Measurements from ENCODE around the gene ACTL10. TPM values are rescaled to one million over a fixed set of nuclear protein-coding genes. Genes with fewer than 3 reads are reported as not detected.

ACTL10 gene
- total RNA-seq, 1 donor from 2014 or later: 2.2 TPM

GRCh38 chr20:33649201-33649681 is 17.5 kb upstream of the ACTL10 start:
- no peak overlapping the region for H3K4me3 ChIP-seq (ENCODE audit: low read depth, low read length)
- TF ChIP-seq CTCF (conservative IDR thresholded peaks at IDR 0.05; ENCODE audit: low read depth, low read length): no peak
- no peak for DNase-seq (ENCODE audit: low read depth)

- no peak for TF ChIP-seq CTCF (conservative IDR thresholded peaks at IDR 0.05; ENCODE audit: low read depth, low read length)
- no peak overlapping the region for H3K4me3 ChIP-seq (ENCODE audit: low read depth, low read length)
- DNase-seq (ENCODE audit: low read depth): no peak
Observed at GRCh38 chr20:33650111-33650752, 16.5 kb upstream of the ACTL10 start.

- H3K4me3 ChIP-seq (ENCODE audit: low read depth, low read length): no peak overlapping the region
- TF ChIP-seq CTCF (conservative IDR thresholded peaks at IDR 0.05; ENCODE audit: low read depth, low read length): no peak
- DNase-seq (ENCODE audit: low read depth): no peak
Observed at GRCh38 chr20:33650753-33651561, 15.8 kb upstream of the ACTL10 start.

GRCh38 chr20:33651562-33652048 is 15.1 kb upstream of the ACTL10 start:
- TF ChIP-seq CTCF (conservative IDR thresholded peaks at IDR 0.05; ENCODE audit: low read depth, low read length): no peak
- no peak for DNase-seq (ENCODE audit: low read depth)
- no peak overlapping the region for H3K4me3 ChIP-seq (ENCODE audit: low read depth, low read length)

GRCh38 chr20:33653218-33653899 is 13.4 kb upstream of the ACTL10 start:
- peak; percentile 93 for TF ChIP-seq CTCF (conservative IDR thresholded peaks at IDR 0.05; ENCODE audit: low read depth, low read length)
- no peak for DNase-seq (ENCODE audit: low read depth)

GRCh38 chr20:33653900-33654596 is 12.7 kb upstream of the ACTL10 start:
- peak overlapping the region; percentile 30 for H3K4me3 ChIP-seq (ENCODE audit: low read depth, low read length)
- DNase-seq (ENCODE audit: low read depth): no peak
- TF ChIP-seq CTCF (conservative IDR thresholded peaks at IDR 0.05; ENCODE audit: low read depth, low read length): no peak

More at GRCh38 chr20:33653218-33653899, 13.4 kb upstream of the ACTL10 start:
- peak overlapping the region; percentile 30 for H3K4me3 ChIP-seq (ENCODE audit: low read depth, low read length)

Measured in epithelial cell of proximal tubule (primary cell).